Aorta (tissue), 5 donors: ENCODE data around the gene ROBO1. TPM values are rescaled to one million over a fixed set of nuclear protein-coding genes. Genes with fewer than 3 reads are reported as not detected.

Source experiments
- ATAC-seq: fragments of 200-7000 bp; cut with Tn5 transposase; one replicate; pipeline ENCODE4 v1.9.1; 2022; ENCODE audit warnings: moderate library complexity; ENCODE audit not compliant: low FRiP score
- DNase-seq, 2 donors: peaks; one replicate each; pipeline ENCODE4 v3.0.0-alpha.2; 2020
- H3K27ac ChIP-seq, 2 donors: one replicate each; pipeline ENCODE4 v1.5.1; 2013; ENCODE audit warnings: low read length in 2 of 2, mild to moderate bottlenecking in 2 of 2, moderate library complexity in 2 of 2, control low read depth in 1 of 2, inconsistent platforms in 1 of 2, low read depth in 1 of 2
- H3K27me3 ChIP-seq, 2 donors: one replicate each; pipeline ENCODE4 v1.6.1; 2013; ENCODE audit warnings: control low read depth in 1 of 2, low read length in 1 of 2, mild to moderate bottlenecking in 1 of 2, moderate library complexity in 1 of 2; ENCODE audit not compliant: insufficient read depth in 2 of 2, control insufficient read depth in 1 of 2
- H3K36me3 ChIP-seq, 2 donors: one replicate each; pipeline ENCODE4 v1.6.1; 2013; ENCODE audit warnings: control low read depth in 1 of 2, low read length in 1 of 2, mild to moderate bottlenecking in 1 of 2; ENCODE audit not compliant: insufficient read depth in 2 of 2, control insufficient read depth in 1 of 2
- H3K4me1 ChIP-seq, 2 donors: one replicate each; pipeline ENCODE4 v1.6.1; 2013; ENCODE audit warnings: low read length in 2 of 2, control low read depth in 1 of 2, mild to moderate bottlenecking in 1 of 2, moderate library complexity in 1 of 2; ENCODE audit not compliant: insufficient read depth in 2 of 2, control insufficient read depth in 1 of 2
- H3K4me3 ChIP-seq, 2 donors: one replicate each; pipeline ENCODE4 v1.5.1; 2013; ENCODE audit warnings: low read length in 2 of 2, control low read depth in 1 of 2, mild to moderate bottlenecking in 1 of 2
- H3K9me3 ChIP-seq: one replicate; pipeline ENCODE4 v1.6.1; 2013; ENCODE audit warnings: mild to moderate bottlenecking, low read length; ENCODE audit not compliant: control insufficient read depth
- WGBS, 2 donors: extraction: QIAGEN DNeasy Blood & Tissue Kit; methylation state at CpG; one replicate each; pipeline ENCODE4 v1.1.7; 2013; 5-methylcytosine and 5-hydroxymethylcytosine counted together
- intact Hi-C, 2 donors: fragments of 100-400 bp; cut with DNase I; formaldehyde crosslinking; loops; one replicate each; pipeline versions ENCODE4 v1.14.2 to v1.15.0; 2022
- polyA plus RNA-seq, 2 donors: library from polyadenylated mRNA; stranded (reverse); fragments of 200-250 nt; gene quantifications; one replicate each; pipeline ENCODE4 v1.2.3, GENCODE V29; 2013
- total RNA-seq, 2 donors: library from RNA; stranded (reverse); fragmentation: NEBNext Ultra II Directional; extraction: Animal tissue kit (Norgen Biotek cat#: 25700); gene quantifications; one replicate each; pipeline ENCODE4 v1.2.1, GENCODE V29; 2021
- donor health status: healthy with polysubstance abuse.
- donor health status: Bipolar disorder and iron deficiency.
- donor health status: DM: no; HTN: no; CAD: no.
- donor health status: DM: no; HTN: no; CAD: no.
- donor health status: DM: yes; HTN: yes; CAD: no.

Gene ROBO1
- total and polyA plus RNA-seq, 4 donors: 2.1 to 33.1 (median 16.6) TPM

DNA sequence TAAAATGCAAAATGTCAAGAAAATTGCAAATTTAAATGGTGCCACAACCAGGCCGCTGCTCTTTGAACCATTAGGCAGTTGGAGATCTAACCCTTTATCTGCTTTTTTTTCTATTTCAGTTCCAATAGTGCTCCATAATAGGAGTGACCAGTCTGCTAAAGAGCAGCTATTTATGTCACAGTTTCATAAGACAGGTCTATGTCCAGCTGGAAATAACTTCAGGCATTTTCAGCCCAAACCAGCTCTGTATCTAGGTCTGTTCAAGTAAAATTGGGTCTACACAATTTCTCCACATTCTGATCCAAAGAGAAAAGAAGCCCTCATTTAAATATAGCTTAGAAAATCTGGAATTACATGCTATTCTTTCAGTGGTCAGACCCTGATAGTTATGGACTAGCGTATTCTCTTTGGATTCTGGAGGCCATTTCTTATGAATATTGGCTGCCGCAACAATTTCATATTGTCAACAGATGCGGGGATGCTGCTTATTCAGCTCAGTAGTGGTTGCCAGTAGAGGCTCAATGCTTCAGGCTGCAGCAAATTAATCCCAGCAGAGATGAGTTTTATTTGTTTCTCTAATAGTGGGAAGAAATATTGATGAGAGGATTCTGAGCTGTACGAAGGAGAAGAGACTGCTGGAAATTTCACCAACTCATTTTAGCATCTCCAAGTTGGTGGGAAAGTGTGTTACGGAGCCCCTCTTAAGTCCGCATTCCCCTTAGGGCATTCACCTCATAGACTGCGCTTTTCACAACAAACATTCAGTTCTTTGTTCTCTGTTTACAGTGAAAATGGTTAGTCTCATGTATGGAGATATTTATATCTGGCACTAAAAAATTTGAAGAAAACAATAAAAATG lies 887.0 kb downstream of the ROBO1 start:
- WGBS, 2 donors: 72 to 80% methylated on average over 8 of the region's 8 CpGs
- Histone ChIP-seq H3K4me3 (no peak overlapping the region), H3K27me3 (no peaks in the 10 kb centered on the region), H3K27ac (peak overlapping the region in 1 of 2 donors; percentile 57), H3K9me3 (no peaks in the 10 kb centered on the region), H3K4me1 (peaks cover 0 to 3% of the 10 kb centered on the region in 2 donors), H3K36me3 (no peaks in the 10 kb centered on the region)
- DNase-seq (no peak), ATAC-seq (peak; percentile 65)
- intact Hi-C loops: loop anchor here in 1 of 2 donors (10.0 kb wide), 1 partner anchor 134 kb away; no protein-coding TSS in a partner anchor

GRCh38 chr3:78879295-78879860 lies 888.4 kb downstream of the ROBO1 start:
- Histone ChIP-seq H3K27ac (no peak overlapping the region), H3K9me3 (no peaks in the 10 kb centered on the region), H3K4me3 (no peak overlapping the region), H3K27me3 (no peaks in the 10 kb centered on the region), H3K4me1 (peaks cover 0 to 3% of the 10 kb centered on the region in 2 donors), H3K36me3 (no peaks in the 10 kb centered on the region)
- ATAC-seq (no peak), DNase-seq (no peak)
- intact Hi-C loops: no loop called here
- WGBS, 2 donors: 68 to 70% methylated on average over 7 of the region's 7 CpGs

DNA sequence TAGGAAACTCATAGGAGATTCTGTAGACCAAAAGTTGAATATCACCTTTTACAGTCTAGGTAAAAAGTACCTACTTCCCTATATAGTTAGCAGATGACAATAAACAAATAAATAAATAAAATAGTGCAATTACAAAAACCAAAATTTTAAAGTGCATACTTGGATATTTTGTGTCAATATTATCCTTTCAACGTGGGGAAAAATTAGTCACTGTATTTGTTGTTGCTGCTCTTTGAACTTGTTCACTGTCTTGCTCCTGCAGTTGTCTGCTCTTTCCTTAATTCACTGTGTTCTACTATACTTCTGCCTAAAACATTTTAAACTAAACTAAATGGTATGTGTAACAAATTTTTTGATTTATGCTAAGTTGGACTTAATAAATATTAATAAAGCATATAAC lies 889.0 kb downstream of the ROBO1 start:
- 7% methylated on average over 1 of the region's 1 CpG for WGBS, 2 donors

DNA sequence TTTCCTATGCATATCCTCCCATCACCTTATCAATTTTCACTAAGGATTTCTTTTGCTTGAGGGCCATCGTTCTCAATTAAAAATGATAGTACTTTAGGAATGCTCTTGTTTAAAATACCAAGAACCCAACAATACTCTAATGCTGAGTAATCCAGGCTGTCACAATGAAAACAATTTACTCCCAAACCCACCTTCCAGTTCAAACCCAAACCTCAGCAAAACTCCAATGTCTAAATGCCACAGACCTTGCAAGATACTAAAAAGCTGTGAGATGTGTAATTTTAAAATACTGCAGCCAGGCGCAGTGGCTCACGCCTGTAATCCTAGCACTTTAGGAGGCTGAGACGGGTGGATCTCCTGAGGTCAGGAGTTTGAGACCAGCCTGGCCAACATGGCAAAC lies 889.8 kb downstream of the ROBO1 start:
- no peak overlapping the region for H3K27ac ChIP-seq
- no peaks in the 10 kb centered on the region for H3K9me3 ChIP-seq
- no peaks in the 10 kb centered on the region for H3K36me3 ChIP-seq
- H3K4me1 ChIP-seq: peaks cover 0 to 3% of the 10 kb centered on the region in 2 donors
- no peak overlapping the region for H3K4me3 ChIP-seq
- no peak for DNase-seq
- 91 to 95% methylated on average over 4 of the region's 4 CpGs for whole genome bisulfite sequencing, 2 donors
- intact Hi-C loops: no loop called here
- ATAC-seq: no peak
- no peaks in the 10 kb centered on the region for H3K27me3 ChIP-seq

More for the DNA sequence above, 889.0 kb downstream of the ROBO1 start:
- intact Hi-C loops: no loop called here
- ATAC-seq (no peak), DNase-seq (no peak)
- Histone ChIP-seq H3K9me3 (no peaks in the 10 kb centered on the region), H3K36me3 (no peaks in the 10 kb centered on the region), H3K4me1 (peaks cover 0 to 3% of the 10 kb centered on the region in 2 donors), H3K4me3 (no peak overlapping the region), H3K27ac (no peak overlapping the region), H3K27me3 (no peaks in the 10 kb centered on the region)

DNA sequence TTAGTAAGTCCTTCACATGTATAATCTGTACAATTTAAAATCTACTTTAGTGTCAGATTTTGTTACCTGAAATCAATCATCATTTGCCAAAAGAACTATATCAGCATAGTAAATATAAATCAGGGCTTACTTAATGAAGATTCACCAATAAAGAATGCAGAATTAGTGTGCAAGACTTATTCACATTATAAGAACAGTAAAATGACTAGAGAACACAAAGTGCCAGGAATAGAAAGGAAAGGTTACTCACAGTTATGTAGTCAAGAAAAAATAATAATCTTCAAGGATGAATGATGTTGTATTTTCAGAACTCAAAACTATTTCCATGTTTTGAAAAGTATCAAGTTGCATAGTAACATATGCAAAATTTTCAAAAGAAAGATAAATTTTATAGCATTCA lies 891.9 kb downstream of the ROBO1 start:
- Histone ChIP-seq H3K4me3 (no peak overlapping the region), H3K27ac (no peak overlapping the region), H3K36me3 (no peaks in the 10 kb centered on the region), H3K9me3 (no peaks in the 10 kb centered on the region), H3K4me1 (peaks cover 0 to 1% of the 10 kb centered on the region in 2 donors), H3K27me3 (no peaks in the 10 kb centered on the region)
- DNase-seq (no peak), ATAC-seq (no peak)
- intact Hi-C loops: no loop called here

DNA sequence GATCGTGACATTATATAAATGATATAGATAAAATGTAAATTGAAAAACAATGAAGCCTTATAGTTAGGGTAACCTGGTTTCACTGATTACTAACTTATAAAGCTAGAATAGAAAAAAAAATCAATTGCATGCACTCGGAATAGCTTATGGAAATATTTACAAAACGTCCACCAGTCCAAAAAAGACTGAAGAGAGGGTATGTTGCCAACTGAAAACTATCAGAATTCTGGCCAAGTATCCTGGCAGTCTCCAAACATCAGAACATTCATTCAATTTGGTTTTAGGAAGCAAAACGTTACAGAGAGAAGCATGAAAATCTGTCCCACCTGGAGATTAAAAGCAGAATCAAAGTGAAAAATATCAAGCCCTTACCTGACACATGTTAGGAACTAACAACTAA lies 892.4 kb downstream of the ROBO1 start:
- ATAC-seq (no peak), DNase-seq (no peak)
- intact Hi-C loops: no loop called here
- H3K4me3 ChIP-seq: peak overlapping the region in 1 of 2 donors; percentile 26
- no peaks in the 10 kb centered on the region for H3K27me3 ChIP-seq
- 10 to 12% methylated on average over 4 of the region's 4 CpGs for WGBS, 2 donors
- no peaks in the 10 kb centered on the region for H3K9me3 ChIP-seq
- no peaks in the 10 kb centered on the region for H3K4me1 ChIP-seq
- H3K27ac ChIP-seq: no peak overlapping the region
- H3K36me3 ChIP-seq: no peaks in the 10 kb centered on the region

- Histone ChIP-seq H3K4me1 (no peaks in the 10 kb centered on the region), H3K36me3 (no peaks in the 10 kb centered on the region), H3K27me3 (no peaks in the 10 kb centered on the region), H3K9me3 (no peaks in the 10 kb centered on the region), H3K4me3 (no peak overlapping the region), H3K27ac (no peak overlapping the region)
- WGBS, 2 donors: 88 to 91% methylated on average over 2 of the region's 2 CpGs
- intact Hi-C loops: no loop called here
- no peak for ATAC-seq
- no peak for DNase-seq
Observed at GRCh38 chr3:78873641-78874040, 894.2 kb downstream of the ROBO1 start.

GRCh38 chr3:78872195-78872594 lies 895.6 kb downstream of the ROBO1 start:
- Histone ChIP-seq H3K36me3 (no peaks in the 10 kb centered on the region), H3K27ac (no peak overlapping the region), H3K9me3 (no peaks in the 10 kb centered on the region), H3K27me3 (no peaks in the 10 kb centered on the region), H3K4me1 (no peaks in the 10 kb centered on the region), H3K4me3 (no peak overlapping the region)
- ATAC-seq (no peak), DNase-seq (no peak)
- 63% methylated on average over 3 of the region's 3 CpGs for WGBS, 2 donors
- intact Hi-C loops: no loop called here

DNA sequence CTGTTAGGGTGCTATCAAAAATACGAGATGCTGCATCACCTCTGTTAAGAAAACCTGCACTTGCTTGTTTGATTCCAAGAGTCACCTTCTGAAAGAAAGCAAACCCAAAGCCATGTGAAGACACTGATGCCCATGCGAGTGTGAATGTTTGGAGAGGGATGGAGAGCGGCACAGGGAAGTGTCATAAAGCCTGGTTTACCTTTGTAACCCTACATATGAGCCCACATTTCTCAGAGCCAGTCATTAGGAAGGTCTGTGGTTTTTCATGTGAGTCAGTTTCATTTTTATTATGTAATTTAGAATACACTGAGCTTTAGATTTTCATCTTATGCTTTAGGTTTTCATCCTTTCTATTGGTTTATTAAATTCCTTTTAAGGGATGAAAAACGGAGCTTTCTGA lies 896.8 kb downstream of the ROBO1 start:
- H3K4me3 ChIP-seq: no peak overlapping the region
- H3K4me1 ChIP-seq: no peaks in the 10 kb centered on the region
- no peaks in the 10 kb centered on the region for H3K9me3 ChIP-seq
- intact Hi-C loops: no loop called here
- ATAC-seq: no peak
- no peak overlapping the region for H3K27ac ChIP-seq
- no peaks in the 10 kb centered on the region for H3K27me3 ChIP-seq
- DNase-seq: no peak
- WGBS, 2 donors: 95 to 96% methylated on average over 4 of the region's 4 CpGs
- H3K36me3 ChIP-seq: no peaks in the 10 kb centered on the region
